Measurements from ENCODE around the gene LPP.

DNA sequence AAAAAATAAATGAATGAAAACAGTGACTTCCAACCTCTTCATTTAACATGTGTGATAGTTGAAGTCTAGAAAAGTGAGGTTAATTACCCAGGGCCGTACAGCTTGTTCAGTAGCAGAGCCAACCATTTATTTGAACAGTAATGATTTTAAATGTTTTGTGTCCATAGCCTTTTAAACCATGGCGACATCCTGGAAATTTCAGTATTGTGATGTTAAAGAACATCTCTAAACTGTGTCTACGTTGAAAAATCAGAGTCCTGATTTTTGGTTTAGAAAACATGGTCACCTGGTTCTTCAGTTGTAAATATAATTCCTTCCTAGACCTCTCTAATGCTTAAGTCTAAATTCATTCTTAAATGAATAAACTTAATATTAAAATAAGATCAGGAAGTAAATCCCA is 14.2 kb downstream of the LPP start:
- no peak for TF ChIP-seq POLR2A (IDR thresholded peaks at IDR 0.05; ENCODE audit: low read depth, low read length)
- TF ChIP-seq POLR2AphosphoS5 (IDR thresholded peaks at IDR 0.05; ENCODE audit: low read depth, low read length): no peak
- no peak for TF ChIP-seq PAX5 (IDR thresholded peaks at IDR 0.05; ENCODE audit: insufficient read depth, low read length, severe bottlenecking)
- no peak for TF ChIP-seq TAF1 (IDR thresholded peaks at IDR 0.05; ENCODE audit: low read depth, low read length)
- TF ChIP-seq SPI1 (IDR thresholded peaks at IDR 0.05; ENCODE audit: low read depth, low read length): no peak
- TF ChIP-seq POU2F2 (IDR thresholded peaks at IDR 0.05; ENCODE audit: low read depth, low read length): no peak

All from GM12891 (cell line).